ENCODE data around the gene KIF19. TPM values are rescaled to one million over a fixed set of nuclear protein-coding genes. Genes with fewer than 3 reads are reported as not detected.

KIF19 gene
- total RNA-seq, 1 experiment from 2014 or later: not detected

GRCh38 chr17:74354123-74354522 lies 28.1 kb downstream of the KIF19 start:
- in situ Hi-C loops (cut with HindIII; ENCODE audit: low pct_unique_long_range_greater_than_20kb, low sequenced_read_pairs): no loop called here
- no peak for DNase-seq (ENCODE audit: low read depth)

GRCh38 chr17:74354561-74354960 lies 28.5 kb downstream of the KIF19 start:
- in situ Hi-C loops (cut with HindIII; ENCODE audit: low pct_unique_long_range_greater_than_20kb, low sequenced_read_pairs): no loop called here
- DNase-seq (ENCODE audit: low read depth): no peak

- no peak for DNase-seq (ENCODE audit: low read depth)
- in situ Hi-C loops (cut with HindIII; ENCODE audit: low pct_unique_long_range_greater_than_20kb, low sequenced_read_pairs): no loop called here
Observed at GRCh38 chr17:74355065-74355464, 29.0 kb downstream of the KIF19 start.

GRCh38 chr17:74356646-74357465 lies 30.8 kb downstream of the KIF19 start:
- in situ Hi-C loops (cut with HindIII; ENCODE audit: low pct_unique_long_range_greater_than_20kb, low sequenced_read_pairs): no loop called here
- DNase-seq (ENCODE audit: low read depth): no peak

- in situ Hi-C loops (cut with HindIII; ENCODE audit: low pct_unique_long_range_greater_than_20kb, low sequenced_read_pairs): no loop called here
- DNase-seq (ENCODE audit: low read depth): no peak
Observed at GRCh38 chr17:74357466-74357809, 31.4 kb downstream of the KIF19 start.

- in situ Hi-C loops (cut with HindIII; ENCODE audit: low pct_unique_long_range_greater_than_20kb, low sequenced_read_pairs): no loop called here
- DNase-seq (ENCODE audit: low read depth): no peak
Observed at GRCh38 chr17:74358697-74359096, 32.7 kb downstream of the KIF19 start.

- in situ Hi-C loops (cut with HindIII; ENCODE audit: low pct_unique_long_range_greater_than_20kb, low sequenced_read_pairs): no loop called here
- DNase-seq (ENCODE audit: low read depth): no peak
Observed at GRCh38 chr17:74359916-74360315, 33.9 kb downstream of the KIF19 start.

- DNase-seq (ENCODE audit: low read depth): no peak
- in situ Hi-C loops (cut with HindIII; ENCODE audit: low pct_unique_long_range_greater_than_20kb, low sequenced_read_pairs): no loop called here
Observed at GRCh38 chr17:74360899-74361229, 34.8 kb downstream of the KIF19 start.

- in situ Hi-C loops (cut with HindIII; ENCODE audit: low pct_unique_long_range_greater_than_20kb, low sequenced_read_pairs): no loop called here
- peak; percentile 42 for DNase-seq (ENCODE audit: low read depth)
Observed at GRCh38 chr17:74361230-74362068, 35.4 kb downstream of the KIF19 start, which contains the start of gene BTBD17. BTBD17 (minus strand) TSS chr17:74361868; CDS start chr17:74361819, 49 bp downstream.

- no peak for DNase-seq (ENCODE audit: low read depth)
- in situ Hi-C loops (cut with HindIII; ENCODE audit: low pct_unique_long_range_greater_than_20kb, low sequenced_read_pairs): no loop called here
Observed at GRCh38 chr17:74362069-74362405, 36.0 kb downstream of the KIF19 start.

GRCh38 chr17:74362810-74363498 lies 36.9 kb downstream of the KIF19 start:
- in situ Hi-C loops (cut with HindIII; ENCODE audit: low pct_unique_long_range_greater_than_20kb, low sequenced_read_pairs): no loop called here
- no peak for DNase-seq (ENCODE audit: low read depth)

GRCh38 chr17:74367206-74367605 lies 41.2 kb downstream of the KIF19 start, which contains the start of gene GPR142:
GPR142 (plus strand) TSS chr17:74367506; CDS start chr17:74369541, 2,035 bp downstream.
- in situ Hi-C loops (cut with HindIII; ENCODE audit: low pct_unique_long_range_greater_than_20kb, low sequenced_read_pairs): no loop called here
- DNase-seq (ENCODE audit: low read depth): no peak

- in situ Hi-C loops (cut with HindIII; ENCODE audit: low pct_unique_long_range_greater_than_20kb, low sequenced_read_pairs): no loop called here
- peak; percentile 41 for DNase-seq (ENCODE audit: low read depth)
Observed at GRCh38 chr17:74368341-74369081, 42.5 kb downstream of the KIF19 start.

- in situ Hi-C loops (cut with HindIII; ENCODE audit: low pct_unique_long_range_greater_than_20kb, low sequenced_read_pairs): no loop called here
- no peak for DNase-seq (ENCODE audit: low read depth)
Observed at GRCh38 chr17:74369221-74369620, 43.2 kb downstream of the KIF19 start.

- DNase-seq (ENCODE audit: low read depth): no peak
- in situ Hi-C loops (cut with HindIII; ENCODE audit: low pct_unique_long_range_greater_than_20kb, low sequenced_read_pairs): no loop called here
Observed at GRCh38 chr17:74369665-74370490, 43.9 kb downstream of the KIF19 start.

GRCh38 chr17:74371653-74372147 lies 45.7 kb downstream of the KIF19 start:
- DNase-seq (ENCODE audit: low read depth): no peak
- in situ Hi-C loops (cut with HindIII; ENCODE audit: low pct_unique_long_range_greater_than_20kb, low sequenced_read_pairs): no loop called here

GRCh38 chr17:74372426-74372825 lies 46.4 kb downstream of the KIF19 start:
- DNase-seq (ENCODE audit: low read depth): no peak
- in situ Hi-C loops (cut with HindIII; ENCODE audit: low pct_unique_long_range_greater_than_20kb, low sequenced_read_pairs): no loop called here
